GM12878 (cell line): ENCODE data around the gene PLEKHN1. TPM values are rescaled to one million over a fixed set of nuclear protein-coding genes. Genes with fewer than 3 reads are reported as not detected.

ENCODE experiments used
- ATAC-seq: fragments of 200-7000 bp; cut with Tn5 transposase; 3 replicates; pipeline ENCODE4 v1.9.1; 2020; ENCODE audit warnings: mild to moderate bottlenecking, moderate library complexity
- BruUV-seq: library from RNA; stranded (reverse); fragments of 400-500 nt; replicated peaks from 2 replicates; lab custom pipeline; 2021; lab: Mats Ljungman, UMichigan
- CTCF ChIA-PET: fragments of 300-600 bp; sonication (Branson Sonifier 250); formaldehyde crosslinking; extraction: SDS; loops from one replicate; lab custom pipeline; 2021; ENCODE audit warnings: inconsistent platforms; lab: Yijun Ruan, JAX
- POLR2A ChIA-PET: fragments of 350-600 bp; formaldehyde crosslinking; extraction: SDS; loops from one replicate; lab custom pipeline; 2021; ENCODE audit warnings: inconsistent platforms; lab: Charles Lee
- RAD21 ChIA-PET: fragments of 300-600 bp; sonication (Branson Sonifier 250); formaldehyde crosslinking; loops from one replicate; lab custom pipeline; 2023; ENCODE audit warnings: antibody characterized with exemption; ENCODE audit not compliant: unreplicated experiment; lab: Charles Lee
- SMC1A ChIA-PET: fragments of 300-600 bp; sonication (Branson Sonifier 250); formaldehyde crosslinking; loops from one replicate; lab custom pipeline; 2023; ENCODE audit not compliant: unreplicated experiment, uncharacterized antibody; lab: Charles Lee
- DNase-seq: peaks from one replicate; pipeline ENCODE4 v3.0.0-alpha.2; 2011; ENCODE audit warnings: low read depth, low spot score
- FAIRE-seq: peaks from 3 replicates; lab custom pipeline; 2011; peaks lifted over from hg19 to GRCh38; lab: Jason Lieb, UNC
- H2AFZ ChIP-seq: 2 replicates; pipeline ENCODE4 v1.6.0; 2011; ENCODE audit warnings: low read depth, low read length, control low read depth; ENCODE audit not compliant: control insufficient read depth
- H3K27ac ChIP-seq: 2 replicates; pipeline ENCODE4 v1.5.1; 2011; ENCODE audit warnings: control low read depth; ENCODE audit not compliant: control insufficient read depth, insufficient read depth
- H3K27me3 ChIP-seq, 2 experiments: replicated peaks in 1 of 2; 2 replicates each; pipeline versions ENCODE4 v1.6.0 to v1.6.1; 2011; ENCODE audit warnings: low read length in 1 of 2; ENCODE audit not compliant: control insufficient read depth in 2 of 2, insufficient read depth in 2 of 2
- H3K36me3 ChIP-seq, 2 experiments: 2 replicates each; pipeline ENCODE4 v1.5.1; 2011; ENCODE audit warnings: low read length in 1 of 2; ENCODE audit not compliant: control insufficient read depth in 2 of 2, insufficient read depth in 2 of 2
- H3K4me1 ChIP-seq: 2 replicates; pipeline ENCODE4 v1.6.1; 2011; ENCODE audit warnings: mild to moderate bottlenecking, low read length, moderate library complexity, mixed read lengths; ENCODE audit not compliant: control insufficient read depth, insufficient read depth
- H3K4me2 ChIP-seq: 2 replicates; pipeline ENCODE4 v1.6.0; 2011; ENCODE audit warnings: control low read depth; ENCODE audit not compliant: control insufficient read depth, insufficient read depth
- H3K4me3 ChIP-seq: fragments of 200-600 bp; sonication (generic); 2 replicates; pipeline ENCODE4 v1.5.1; 2016
- H3K79me2 ChIP-seq: 2 replicates; pipeline ENCODE4 v1.6.0; 2011; ENCODE audit warnings: low read length; ENCODE audit not compliant: control insufficient read depth, insufficient read depth
- H3K9ac ChIP-seq: 2 replicates; pipeline ENCODE4 v1.8.0; 2011; ENCODE audit warnings: low read length, control low read depth, mixed read lengths; ENCODE audit not compliant: control insufficient read depth, insufficient read depth
- H3K9me3 ChIP-seq: replicated peaks from 3 replicates; pipeline ENCODE4 v1.5.1; 2011; ENCODE audit warnings: mild to moderate bottlenecking, low read length; ENCODE audit not compliant: control insufficient read depth, insufficient read depth
- H4K20me1 ChIP-seq: 2 replicates; pipeline ENCODE4 v1.6.0; 2011; ENCODE audit not compliant: control insufficient read depth, insufficient read depth
- CBX3 ChIP-seq: fragments of 200-600 bp; sonication (generic); IDR thresholded peaks from 2 replicates; pipeline ENCODE4 v1.6.1; 2016; ENCODE audit warnings: low read depth, borderline replicate concordance
- CTCF ChIP-seq, 3 experiments: IDR thresholded peaks in 2 of 3; conservative IDR thresholded peaks in 1 of 3; 2 replicates each; pipeline ENCODE4 v1.5.1; 2011; ENCODE audit warnings: low read depth in 3 of 3, low read length in 3 of 3, mild to moderate bottlenecking in 3 of 3, control low read depth in 2 of 3, moderate library complexity in 2 of 3, inconsistent platforms in 1 of 3, mixed read lengths in 1 of 3; ENCODE audit not compliant: control insufficient read depth in 2 of 3, insufficient read depth in 1 of 3; ENCODE audit errors: extremely low read depth in 1 of 3
- HCFC1 ChIP-seq: fragments of 150-350 bp; IDR thresholded peaks from 2 replicates; pipeline ENCODE4 v1.6.1; 2014; ENCODE audit warnings: low read length
- IKZF1 ChIP-seq: fragments of 450-650 bp; conservative IDR thresholded peaks from 2 replicates; pipeline ENCODE4 v1.6.1; 2017; ENCODE audit warnings: antibody characterized with exemption, mild to moderate bottlenecking
- KAT2A ChIP-seq: conservative IDR thresholded peaks from 2 replicates; pipeline ENCODE4 v1.6.1; 2011; ENCODE audit warnings: low read depth, low read length; ENCODE audit not compliant: control insufficient read depth
- PRDM15 ChIP-seq: fragments of 450-650 bp; formaldehyde crosslinking; IDR thresholded peaks from 2 replicates; pipeline ENCODE4 v1.4.0; 2020; ENCODE audit warnings: mild to moderate bottlenecking, moderate library complexity
- RELA ChIP-seq: fragments of 450-650 bp; IDR thresholded peaks from 2 replicates; pipeline ENCODE4 v1.8.0; 2014; ENCODE audit warnings: borderline replicate concordance; ENCODE audit not compliant: partially characterized antibody
- SIN3A ChIP-seq: IDR thresholded peaks from 2 replicates; pipeline ENCODE4 v1.6.1; 2012; ENCODE audit warnings: low read depth, low read length, improper control_type of control experiment
- ZNF24 ChIP-seq: fragments of 450-650 bp; IDR thresholded peaks from 2 replicates; pipeline ENCODE4 v1.6.1; 2017; ENCODE audit warnings: antibody characterized with exemption, mild to moderate bottlenecking
- WGBS: methylation state at CpG from one replicate; pipeline ENCODE4 v1.1.6; 2016; ENCODE audit warnings: low lambda C conversion rate; ENCODE audit not compliant: insufficient replicate concordance, insufficient coverage; ENCODE audit errors: missing lambda C conversion rate; 5-methylcytosine and 5-hydroxymethylcytosine counted together
- in situ Hi-C: fragments of 300-500 bp; cut with MboI; formaldehyde crosslinking; loops from 9 replicates; pipeline ENCODE4 v1.14.3; 2018; ENCODE audit warnings: mixed read lengths
- intact Hi-C: fragments of 100-400 bp; cut with micrococcal nuclease; formaldehyde crosslinking; loops from one replicate; pipeline ENCODE4 v1.14.2; 2022; ENCODE audit not compliant: unreplicated experiment
- polyA plus RNA-seq, 11 experiments: library from polyadenylated mRNA; depleted of rRNA in 4 of 11; unstranded in 6 of 11; stranded (reverse) in 5 of 11; fragments of >200 nt; fragmentation: Nextera tagmentation in 4 of 11; fragmentation: Illumina TruSeq in 1 of 11; extraction: Ambion mirVana in 4 of 11; extraction: Trizol in 1 of 11; gene quantifications; 1 replicate in 1 of 11; 2 replicates in 10 of 11; pipeline versions ENCODE4 v1.2.1 to v1.2.3, GENCODE V29; 2011 to 2016; ENCODE audit warnings: inconsistent platforms in 2 of 11, missing spikeins in 2 of 11, low read depth in 1 of 11
- total RNA-seq, 4 experiments: library from RNA; depleted of rRNA in 3 of 4; stranded (reverse); fragments of >200 nt in 3 of 4; fragmentation: Illumina TruSeq in 1 of 4; extraction: Trizol in 1 of 4; gene quantifications; 2 replicates each; pipeline versions ENCODE4 v1.2.1 to v1.2.3, GENCODE V29; 2013 to 2021
- TF ChIP-seq, protein P1 (sequence below): fragments of 450-650 bp; IDR thresholded peaks from 2 replicates; pipeline ENCODE4 v1.6.1; 2017; ENCODE audit warnings: antibody characterized with exemption, mild to moderate bottlenecking, moderate library complexity

PLEKHN1 gene
- total and polyA plus RNA-seq, 10 of the 15 experiments (the other 5 are each of a cell fraction or from before 2014, with no cell fraction given) = 0.04 to 0.26 (median 0.18) TPM; not detected in 6

DNA sequence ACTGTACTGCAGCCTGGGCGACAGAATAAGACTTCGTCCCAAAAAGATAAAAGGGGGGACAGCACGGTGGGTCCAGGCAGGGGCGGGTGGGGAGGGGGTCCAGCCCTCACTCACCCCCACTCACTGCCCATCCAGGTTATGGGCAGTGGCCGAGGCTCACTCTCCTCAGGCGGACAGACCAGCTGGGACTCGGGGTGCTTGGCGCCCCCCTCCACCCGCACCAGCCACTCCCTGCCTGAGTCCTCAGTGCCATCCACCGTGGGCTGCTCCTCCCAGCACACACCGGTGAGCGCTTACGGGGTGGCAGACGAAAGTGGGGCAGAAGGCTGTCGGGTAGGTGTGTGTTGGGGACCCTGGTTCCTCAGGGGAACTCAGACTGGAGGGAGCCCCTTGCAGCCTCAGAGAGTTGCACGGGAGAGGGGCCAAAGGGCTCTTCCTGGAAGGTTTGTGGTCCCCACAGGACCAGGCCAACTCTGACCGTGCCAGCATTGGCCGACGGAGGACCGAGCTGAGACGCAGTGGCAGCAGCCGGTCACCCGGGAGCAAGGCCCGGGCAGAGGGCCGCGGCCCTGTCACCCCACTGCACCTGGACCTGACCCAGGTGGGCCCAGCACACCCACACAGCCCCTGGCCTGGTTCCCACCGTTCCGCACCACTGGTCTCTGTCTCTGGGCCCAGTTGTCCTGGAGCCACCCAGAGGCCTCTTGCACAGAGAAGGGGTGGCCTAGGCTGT lies 6.6 kb downstream of the PLEKHN1 start (continued):
- TF ChIP-seq, protein P1, sequence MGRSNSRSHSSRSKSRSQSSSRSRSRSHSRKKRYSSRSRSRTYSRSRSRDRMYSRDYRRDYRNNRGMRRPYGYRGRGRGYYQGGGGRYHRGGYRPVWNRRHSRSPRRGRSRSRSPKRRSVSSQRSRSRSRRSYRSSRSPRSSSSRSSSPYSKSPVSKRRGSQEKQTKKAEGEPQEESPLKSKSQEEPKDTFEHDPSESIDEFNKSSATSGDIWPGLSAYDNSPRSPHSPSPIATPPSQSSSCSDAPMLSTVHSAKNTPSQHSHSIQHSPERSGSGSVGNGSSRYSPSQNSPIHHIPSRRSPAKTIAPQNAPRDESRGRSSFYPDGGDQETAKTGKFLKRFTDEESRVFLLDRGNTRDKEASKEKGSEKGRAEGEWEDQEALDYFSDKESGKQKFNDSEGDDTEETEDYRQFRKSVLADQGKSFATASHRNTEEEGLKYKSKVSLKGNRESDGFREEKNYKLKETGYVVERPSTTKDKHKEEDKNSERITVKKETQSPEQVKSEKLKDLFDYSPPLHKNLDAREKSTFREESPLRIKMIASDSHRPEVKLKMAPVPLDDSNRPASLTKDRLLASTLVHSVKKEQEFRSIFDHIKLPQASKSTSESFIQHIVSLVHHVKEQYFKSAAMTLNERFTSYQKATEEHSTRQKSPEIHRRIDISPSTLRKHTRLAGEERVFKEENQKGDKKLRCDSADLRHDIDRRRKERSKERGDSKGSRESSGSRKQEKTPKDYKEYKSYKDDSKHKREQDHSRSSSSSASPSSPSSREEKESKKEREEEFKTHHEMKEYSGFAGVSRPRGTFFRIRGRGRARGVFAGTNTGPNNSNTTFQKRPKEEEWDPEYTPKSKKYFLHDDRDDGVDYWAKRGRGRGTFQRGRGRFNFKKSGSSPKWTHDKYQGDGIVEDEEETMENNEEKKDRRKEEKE = no peak

- Histone ChIP-seq H3K4me1 (no peaks in the 10 kb centered on the region), H3K27ac (no peak overlapping the region), H3K79me2 (no peaks in the 10 kb centered on the region), H3K4me2 (no peak overlapping the region), H4K20me1 (no peaks in the 10 kb centered on the region), H3K36me3 (no peaks in the 10 kb centered on the region), H2AFZ (no peak overlapping the region), H3K4me3 (no peak overlapping the region), H3K9me3 (no peaks in the 10 kb centered on the region; the same call in 2 of the 3 replicates), H3K9ac (no peak overlapping the region), H3K27me3 (no peaks in the 10 kb centered on the region)
- DNase-seq (no peak), FAIRE-seq (no peak), ATAC-seq (no peak)
- RAD21 ChIA-PET = no interaction called here
- CTCF ChIA-PET = no interaction called here
- BruUV-seq = no TSS peak
- intact Hi-C loops = no loop called here
- POLR2A ChIA-PET = interaction anchor here (0.7 kb wide), 1 partner anchor 106 kb away, joined by 3 read pairs; no protein-coding TSS in a partner anchor
- SMC1A ChIA-PET = no interaction called here
- in situ Hi-C loops = no loop called here
- WGBS = 51% methylated on average over 24 of the region's 28 CpGs
- TF ChIP-seq RELA = no peak
- TF ChIP-seq ZNF24 = no peak
- TF ChIP-seq CTCF (IDR thresholded peaks at IDR 0.05 in 2 of 3, conservative IDR thresholded peaks at IDR 0.05 in 1 of 3; ENCODE audit: control insufficient read depth in 2 of 3, extremely low read depth in 1 of 3, insufficient read depth in 1 of 3, low read depth in 3 of 3, low read length in 3 of 3) = no peak
- no peak for TF ChIP-seq KAT2A
- no peak for TF ChIP-seq SIN3A
- no peak for TF ChIP-seq CBX3
- TF ChIP-seq PRDM15 (CRISPR knock-in tag) = no peak
- TF ChIP-seq IKZF1 = no peak
- no peak for TF ChIP-seq HCFC1
Measured at GRCh38 chr1:973459-974292, 7.4 kb downstream of the PLEKHN1 start.
